Glomerular visceral epithelial cell (primary cell): ENCODE measurements around the gene NUMA1.

Source experiments
- DNase-seq: peaks from one replicate; pipeline ENCODE4 v3.0.0-alpha.2; 2016; ENCODE audit errors: extremely low spot score

NUMA1 gene

DNA sequence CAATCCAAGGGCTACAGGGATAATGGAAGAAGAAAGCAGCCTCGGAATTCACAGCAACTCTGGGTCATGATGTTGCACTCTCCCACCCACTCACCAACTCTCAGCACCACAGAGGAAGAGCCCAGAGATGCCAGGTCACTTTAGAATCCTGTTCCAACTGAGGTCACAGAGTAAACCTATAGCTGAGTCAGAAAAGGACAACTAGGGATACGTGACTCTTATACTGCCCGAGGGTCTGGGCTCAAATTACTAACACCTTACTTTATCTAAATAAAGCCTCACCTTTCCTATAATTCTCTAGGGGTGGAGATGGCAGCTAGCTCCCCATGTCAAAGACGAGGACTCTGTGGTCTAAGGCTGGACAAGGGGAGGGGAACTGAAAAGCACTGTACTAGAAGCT lies 57.0 kb downstream of the NUMA1 start:
- no peak for DNase-seq

DNA sequence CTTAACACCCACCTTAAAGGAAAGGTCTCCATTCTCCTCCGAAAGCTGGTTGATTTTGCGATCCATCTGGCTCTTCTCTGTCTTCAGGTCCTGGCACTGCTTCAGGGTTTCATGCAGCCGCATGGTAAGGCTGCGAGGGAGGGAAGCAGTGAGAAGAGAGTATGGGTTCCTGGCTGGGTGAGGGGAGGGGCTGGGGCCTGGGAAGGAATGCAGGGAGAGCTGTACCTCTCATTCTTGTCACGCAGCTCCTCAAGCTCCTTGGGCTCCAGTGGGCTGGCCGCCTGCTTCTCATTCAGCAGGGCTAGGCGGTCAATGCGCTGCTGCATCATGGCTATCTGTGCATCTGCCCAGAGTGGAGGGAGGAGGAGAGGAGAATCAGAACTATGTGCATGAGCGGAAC lies 62.2 kb downstream of the NUMA1 start:
- DNase-seq = no peak

DNA sequence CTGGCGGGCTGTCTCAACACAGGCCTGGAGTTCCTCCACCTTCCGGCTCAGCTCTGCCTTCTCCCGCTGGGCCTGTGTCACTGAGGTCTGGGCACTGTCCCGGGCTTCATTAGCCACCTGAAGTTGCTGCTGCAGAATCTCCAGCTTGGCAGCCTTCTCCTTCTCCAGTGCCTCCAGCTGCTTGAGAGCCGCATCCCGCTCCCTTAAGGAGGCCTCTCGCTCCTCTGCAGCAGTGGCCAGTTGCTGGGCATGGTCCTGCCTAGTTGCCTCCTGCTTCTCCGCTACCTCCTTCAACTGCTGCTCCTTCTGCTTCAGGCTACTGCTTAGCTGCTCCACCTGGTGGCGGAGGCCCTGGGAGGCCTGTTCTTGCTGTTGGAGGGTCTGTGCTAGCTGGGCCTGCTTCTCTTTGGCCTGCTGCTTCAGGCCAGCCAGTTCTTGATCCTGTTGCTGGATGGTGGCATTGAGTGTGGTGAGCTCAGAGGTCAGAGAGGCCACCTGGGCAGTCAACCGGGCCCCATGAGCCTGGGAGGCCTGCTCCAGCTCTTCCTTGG lies 64.8 kb downstream of the NUMA1 start:
- DNase-seq = peak; percentile 44

DNA sequence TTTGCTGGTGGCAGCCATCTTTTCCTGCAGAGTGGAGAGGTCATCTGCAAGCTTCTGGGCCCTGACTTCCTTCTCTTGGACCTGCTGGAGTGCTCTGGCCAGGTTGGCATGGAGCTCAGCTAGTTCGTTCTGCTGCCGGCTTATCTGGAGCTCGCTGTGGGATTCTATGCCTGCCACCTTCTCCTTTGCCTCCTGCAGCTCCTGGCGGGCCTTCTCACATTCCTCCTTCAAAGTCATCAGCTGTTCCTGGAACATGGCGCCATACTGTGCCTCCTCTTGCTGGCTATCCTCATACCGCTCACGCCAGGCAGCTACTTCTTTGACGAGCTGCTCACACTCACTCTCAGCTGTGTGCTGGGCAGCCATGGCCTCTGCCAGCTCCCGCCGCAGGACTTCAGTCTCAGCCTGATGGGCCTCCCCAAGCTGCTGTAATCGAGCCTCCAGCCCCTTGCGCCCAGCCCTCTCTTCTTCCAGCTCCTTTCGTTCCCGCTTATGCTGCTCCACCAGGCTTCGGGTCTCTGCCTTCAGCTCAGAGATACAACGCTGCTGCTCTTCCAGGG lies 65.5 kb downstream of the NUMA1 start:
- DNase-seq = no peak

DNA sequence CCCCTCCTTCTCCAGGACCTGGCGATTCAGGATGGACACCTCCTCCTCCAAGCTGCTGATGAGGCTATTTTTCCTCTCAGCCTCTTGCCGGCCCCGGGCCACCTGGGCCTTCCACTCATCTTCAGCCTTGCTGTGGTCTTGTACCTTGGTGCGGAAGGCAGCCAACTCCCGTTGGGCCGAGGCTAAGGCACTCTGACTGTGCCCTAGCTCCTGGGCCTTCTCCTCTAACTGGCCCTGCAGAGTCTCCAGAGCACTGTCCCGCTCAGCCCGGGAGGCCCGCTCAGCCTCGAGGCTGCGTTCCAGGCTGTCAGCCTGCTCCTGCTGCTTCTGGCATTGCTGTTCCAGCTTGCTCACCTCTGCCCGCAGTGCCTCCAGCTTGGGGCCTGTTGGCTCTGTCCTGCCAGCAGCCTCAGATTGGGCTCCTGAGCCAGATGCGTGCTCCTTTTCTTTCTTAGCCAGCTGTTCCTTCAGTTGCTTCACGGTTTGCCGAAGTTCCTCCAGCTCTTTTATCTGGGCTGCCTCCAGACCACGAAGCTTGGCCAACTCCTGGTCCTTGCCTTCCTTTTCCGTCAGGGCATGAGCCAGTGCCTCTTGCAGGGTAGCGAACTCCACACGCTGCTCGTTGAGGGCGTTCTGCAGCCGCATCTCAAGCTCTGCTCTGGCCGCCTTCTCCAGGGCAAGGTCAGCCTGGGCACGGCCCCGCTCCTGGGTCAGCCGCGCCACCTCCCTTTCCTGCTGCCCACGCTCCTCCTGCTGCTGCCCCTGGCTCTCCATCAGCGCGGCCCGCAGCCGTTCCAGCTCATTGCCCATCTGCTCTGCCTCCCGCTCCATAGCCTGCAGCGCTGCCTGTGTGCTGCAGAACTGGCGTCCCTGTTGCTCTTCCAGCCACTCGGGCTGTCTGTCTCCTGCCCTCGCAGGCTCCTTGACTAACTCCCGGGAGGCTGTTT lies 66.3 kb downstream of the NUMA1 start:
- no peak for DNase-seq

DNA sequence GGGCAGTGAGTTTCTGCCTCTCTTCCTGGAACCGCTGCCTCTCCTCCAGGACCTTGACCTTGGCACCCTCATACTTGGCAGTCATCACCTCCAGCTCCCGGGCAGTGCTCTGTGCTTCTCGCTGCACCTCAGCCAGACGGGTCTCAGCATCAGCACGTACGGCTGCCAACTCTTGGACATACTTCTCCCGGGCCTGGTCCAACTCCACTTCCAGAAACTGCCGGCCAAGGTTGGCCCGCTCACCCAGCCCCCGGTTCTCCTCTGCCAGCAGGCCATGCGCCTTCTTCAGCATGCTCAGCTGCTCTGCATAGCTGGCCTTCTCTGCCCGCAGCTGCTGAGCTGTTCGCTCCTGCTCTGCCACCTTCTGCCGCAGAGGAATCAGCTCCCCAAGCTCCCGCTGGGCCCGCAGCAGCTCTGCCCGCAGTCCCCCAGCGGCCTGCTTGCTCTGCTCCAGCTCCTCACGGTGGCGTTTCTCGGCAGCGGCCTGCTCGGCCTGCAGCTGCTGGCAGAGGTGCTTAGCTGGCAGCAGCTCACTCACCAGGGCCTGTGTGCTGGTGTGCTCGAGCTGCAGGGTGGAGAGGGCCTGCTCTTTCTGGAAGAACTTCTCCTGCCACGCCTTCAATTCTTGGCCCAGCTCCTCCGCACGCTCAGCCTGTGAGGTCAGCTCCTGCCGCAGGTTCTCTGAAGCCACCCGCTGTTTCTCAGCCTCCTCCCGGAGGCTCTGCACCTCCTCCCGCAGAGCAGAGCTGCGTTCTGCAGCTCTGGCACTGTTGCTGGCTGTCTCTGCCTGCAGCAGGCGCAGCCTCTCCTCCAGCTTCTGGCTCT lies 67.2 kb downstream of the NUMA1 start:
- no peak for DNase-seq

DNA sequence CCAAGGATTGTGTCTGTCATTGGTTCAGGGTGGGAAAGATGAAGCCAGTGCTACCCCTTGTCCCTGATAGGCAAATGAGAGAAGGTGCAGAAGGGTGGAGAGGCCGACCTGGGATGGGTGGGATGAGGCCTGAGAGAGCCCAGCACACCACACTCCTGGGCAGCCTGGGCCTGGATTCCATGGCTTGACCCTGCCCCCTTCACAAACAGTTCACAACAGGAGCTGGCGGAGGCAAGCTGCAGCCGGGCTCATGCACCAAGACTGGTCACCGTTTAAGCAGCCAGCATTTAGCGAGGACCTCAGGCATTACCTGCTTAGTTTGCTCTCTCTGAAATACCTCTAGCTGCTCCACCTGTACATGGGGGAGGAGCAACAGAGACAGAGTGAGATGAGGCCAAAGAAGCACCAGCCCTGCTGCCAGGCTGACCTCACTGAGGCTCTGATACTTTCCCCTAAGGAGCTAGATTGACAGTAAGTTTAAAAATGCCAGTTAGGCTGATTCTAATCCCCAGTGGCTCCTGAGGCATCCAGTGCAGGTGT lies 68.2 kb downstream of the NUMA1 start:
- no peak for DNase-seq

DNA sequence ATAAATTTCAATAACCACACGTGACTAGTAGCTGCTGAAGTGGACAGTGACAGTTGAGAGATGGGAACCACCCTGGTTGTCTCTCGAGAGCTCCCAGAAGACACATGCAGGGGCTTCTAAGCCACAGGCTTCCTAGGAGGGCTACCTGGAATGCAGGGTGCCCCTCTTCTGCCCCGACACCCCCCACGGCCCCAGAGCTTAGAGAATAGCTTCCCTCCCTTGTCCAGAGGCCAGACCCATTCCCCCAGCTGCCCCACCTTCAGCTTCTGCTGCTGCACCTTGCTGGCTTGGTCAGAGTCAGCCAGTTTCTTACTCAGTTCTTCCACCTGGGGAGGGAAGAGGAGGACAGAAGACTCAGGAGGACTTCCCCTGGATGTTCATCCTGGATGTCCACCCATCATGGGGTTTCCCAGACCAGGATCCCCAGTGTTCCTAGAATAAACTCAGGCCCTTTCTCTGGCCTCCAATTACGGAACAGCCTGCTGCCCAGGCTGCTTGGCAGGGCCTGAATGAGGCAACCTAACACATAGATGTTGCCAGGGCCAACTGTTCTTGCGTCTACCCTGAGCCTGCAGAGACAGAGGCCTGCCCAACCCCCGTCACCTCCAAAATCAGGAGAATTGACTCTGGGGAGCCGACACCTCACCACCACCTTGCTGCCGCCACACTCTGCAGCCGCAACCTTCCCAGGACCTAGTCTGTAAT lies 69.7 kb downstream of the NUMA1 start:
- DNase-seq = no peak

DNA sequence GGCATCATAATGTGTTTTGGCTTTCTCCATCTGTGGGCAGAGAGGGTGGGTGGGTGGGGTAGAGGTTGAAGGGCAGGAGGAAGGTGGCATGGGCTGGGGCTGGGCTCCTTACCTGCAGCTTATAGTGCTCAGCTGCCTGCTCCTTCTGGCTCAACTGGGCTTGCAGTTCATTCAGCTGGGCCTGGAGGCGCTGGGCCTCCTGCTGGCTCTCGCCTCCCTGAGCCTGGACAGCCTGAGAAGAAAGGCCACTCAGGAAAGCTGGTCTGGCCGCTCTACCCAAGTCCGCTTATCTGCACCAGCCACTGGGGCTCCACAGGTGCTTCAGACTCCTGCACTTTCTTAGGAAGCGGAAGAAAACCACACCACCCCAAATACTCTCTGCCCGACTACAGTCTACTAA lies 71.2 kb downstream of the NUMA1 start:
- DNase-seq = no peak

DNA sequence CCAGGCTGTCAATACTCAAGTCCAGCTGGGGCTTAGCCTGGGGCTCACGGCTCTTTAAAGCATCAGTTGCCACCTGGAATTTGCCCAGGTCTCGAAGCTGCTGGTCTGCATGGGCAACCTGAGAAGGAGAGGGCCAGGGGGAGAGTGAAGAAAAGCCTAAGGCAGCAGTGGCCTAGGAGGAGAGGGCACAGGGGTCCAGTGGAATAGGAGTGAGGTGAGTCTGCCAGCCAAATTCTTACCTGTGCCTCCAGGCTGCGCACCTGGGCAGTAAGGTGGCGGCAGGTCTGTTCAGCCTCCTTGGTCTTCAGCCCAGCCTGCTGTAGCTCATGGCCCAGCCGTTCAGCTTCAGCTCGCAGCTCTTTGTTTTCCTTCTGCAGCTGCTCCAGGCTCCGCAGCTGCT lies 71.6 kb downstream of the NUMA1 start:
- DNase-seq = no peak

DNA sequence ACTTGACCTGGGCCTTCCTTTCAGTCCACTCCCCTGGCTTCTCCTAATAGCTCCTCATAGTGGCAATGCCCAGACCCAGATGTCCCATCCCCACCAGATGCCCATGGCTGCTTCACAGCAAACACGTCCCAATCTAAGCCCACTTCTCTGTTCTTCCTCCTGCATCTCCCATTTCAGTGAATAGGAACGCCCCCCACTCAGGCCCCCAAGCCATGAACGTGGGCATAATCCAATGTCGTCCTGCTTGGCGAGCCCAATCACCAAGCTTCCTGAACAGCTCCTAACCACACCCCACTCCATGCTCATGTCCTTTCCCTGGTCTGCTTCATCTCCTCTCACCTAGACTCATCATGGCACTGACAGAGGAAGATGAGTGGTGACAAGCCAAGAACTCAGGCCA lies 72.8 kb downstream of the NUMA1 start:
- no peak for DNase-seq

DNA sequence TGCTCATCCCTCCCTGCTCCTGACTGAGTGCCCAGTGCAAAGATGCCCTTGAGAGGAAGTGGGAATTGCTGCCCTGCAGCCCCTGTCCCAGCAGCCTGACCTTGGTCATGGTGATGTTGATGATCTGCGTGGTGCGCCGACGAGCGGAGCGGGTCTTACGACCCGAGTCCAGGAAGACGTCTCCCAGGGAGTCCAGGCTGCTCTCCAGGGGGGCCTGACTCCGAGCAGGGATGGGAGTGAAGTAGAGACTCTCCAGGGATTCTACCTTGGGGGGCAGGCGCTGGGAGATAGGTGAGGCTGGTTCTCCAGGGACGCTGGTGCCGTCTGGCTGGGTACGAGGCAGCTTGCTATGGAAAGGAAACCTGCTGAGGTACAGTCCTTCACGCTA lies 73.3 kb downstream of the NUMA1 start:
- no peak for DNase-seq

DNA sequence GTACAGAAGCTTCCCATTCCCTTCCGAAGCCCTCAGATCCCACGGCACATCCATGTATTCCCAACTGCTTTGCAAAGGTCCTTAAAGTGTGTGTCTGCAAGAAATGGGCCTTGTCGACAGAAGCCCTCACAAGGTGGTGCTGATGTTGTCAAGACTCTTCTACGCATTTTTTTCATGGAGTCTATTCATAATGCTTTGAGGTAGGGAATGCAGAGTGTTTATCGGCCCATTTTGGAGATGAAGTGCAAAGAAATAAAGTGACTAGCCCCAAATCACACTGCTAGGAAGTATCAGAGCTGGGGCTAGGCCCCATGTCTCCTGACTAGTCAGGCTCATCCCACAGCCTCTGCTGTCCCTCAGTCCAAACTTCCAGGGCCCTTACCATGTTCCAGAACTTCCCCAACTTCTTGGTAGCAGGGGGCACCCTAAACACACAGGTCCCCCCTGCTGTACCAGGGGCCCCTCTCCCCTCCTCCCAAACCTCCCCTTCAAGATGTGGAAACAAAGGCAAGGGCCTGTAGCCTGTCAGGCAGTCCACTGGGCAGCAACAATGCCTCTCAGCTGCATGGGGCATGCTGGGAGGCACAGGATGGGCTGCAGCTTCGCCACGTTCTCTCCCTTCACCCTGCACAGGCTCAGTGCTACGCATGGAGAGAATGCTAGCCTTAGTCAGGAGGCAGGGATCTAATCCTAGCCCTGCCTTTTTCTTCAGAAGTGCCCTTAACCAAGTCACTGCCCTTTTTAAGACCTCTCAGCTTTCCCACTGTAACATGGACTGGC lies 73.8 kb downstream of the NUMA1 start:
- no peak for DNase-seq

DNA sequence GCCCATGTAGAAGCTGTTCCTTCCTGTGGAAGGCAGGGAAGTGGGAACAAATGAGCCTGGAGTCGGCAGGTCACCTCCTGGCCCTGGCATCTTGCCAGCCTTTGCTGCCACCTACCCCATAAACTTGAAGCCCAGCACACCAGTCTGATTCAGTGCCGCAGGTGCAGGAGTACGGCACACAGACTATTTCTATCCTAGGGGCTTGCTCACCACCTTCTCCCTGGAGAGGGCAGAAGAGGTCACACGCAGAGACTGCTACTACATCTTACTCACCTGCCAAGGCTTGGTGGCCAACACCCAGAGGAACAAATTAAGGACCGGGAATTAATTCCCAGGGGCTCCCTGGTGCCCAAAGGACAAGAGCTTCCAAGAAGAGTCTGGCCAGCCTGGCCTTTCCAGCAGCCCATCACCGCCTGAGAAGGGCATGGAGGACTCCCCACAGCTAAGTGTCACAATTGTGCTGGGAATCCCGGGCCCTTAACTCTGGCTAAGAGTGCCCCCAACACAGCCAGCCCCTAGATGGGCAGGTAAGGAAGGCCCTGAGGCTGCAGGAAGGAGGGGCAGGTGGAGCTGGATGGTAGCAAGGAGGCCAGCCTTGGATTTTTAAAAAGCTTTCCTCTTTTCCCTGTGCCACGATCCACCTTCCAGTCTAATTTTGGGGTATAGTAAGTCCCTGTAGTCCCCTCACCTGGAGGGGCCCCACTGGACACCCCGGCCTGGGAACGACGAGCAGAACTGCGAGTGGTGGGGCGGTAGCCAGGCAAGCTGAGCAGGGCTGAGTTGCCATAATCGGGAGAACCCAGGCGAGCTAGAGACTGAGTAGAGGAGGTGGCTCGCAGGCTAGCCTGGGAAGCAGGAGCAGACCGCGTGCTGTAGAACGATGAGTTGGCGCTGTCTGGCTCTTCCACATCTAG lies 74.7 kb downstream of the NUMA1 start:
- DNase-seq = no peak

DNA sequence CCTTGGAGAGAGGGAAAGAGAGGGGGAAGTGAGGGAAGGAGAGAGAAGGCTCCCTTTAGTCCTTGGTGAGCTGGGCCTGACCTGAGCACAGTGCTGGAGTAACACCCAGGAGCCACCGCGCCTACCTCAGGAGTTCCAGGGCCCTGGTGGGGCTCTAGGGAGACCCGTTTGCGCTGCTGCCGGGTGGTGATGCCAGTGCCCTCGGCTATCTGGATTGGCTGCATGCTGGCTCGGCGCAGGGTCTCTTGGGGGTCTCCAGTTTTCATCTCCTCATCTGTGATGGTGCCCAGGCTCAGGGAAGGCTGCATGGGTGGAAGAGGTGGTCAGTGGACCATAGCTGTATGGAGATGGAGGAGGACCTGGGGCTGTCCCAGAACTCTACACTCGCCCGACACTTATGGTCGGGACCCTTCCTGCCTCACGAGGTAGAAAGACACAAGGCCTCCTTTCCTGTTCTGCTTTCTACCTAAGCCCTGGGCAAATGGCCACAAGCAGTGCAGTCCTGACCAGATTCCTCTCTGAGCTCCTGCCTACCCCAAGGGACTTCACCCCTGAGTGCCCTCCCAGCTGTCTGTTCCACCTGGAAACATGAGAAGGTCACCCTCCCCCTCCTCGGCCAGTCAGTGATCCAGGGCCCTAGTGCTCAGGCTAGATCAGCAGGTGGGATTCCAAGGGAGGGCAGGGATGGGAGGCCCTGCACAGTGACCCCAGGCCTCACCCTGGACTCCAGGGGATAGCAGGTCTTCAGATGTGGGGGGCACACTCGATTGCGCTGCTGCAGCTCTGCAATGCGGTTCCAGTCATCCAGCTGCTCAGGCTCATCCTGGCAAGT lies 75.6 kb downstream of the NUMA1 start:
- no peak for DNase-seq

DNA sequence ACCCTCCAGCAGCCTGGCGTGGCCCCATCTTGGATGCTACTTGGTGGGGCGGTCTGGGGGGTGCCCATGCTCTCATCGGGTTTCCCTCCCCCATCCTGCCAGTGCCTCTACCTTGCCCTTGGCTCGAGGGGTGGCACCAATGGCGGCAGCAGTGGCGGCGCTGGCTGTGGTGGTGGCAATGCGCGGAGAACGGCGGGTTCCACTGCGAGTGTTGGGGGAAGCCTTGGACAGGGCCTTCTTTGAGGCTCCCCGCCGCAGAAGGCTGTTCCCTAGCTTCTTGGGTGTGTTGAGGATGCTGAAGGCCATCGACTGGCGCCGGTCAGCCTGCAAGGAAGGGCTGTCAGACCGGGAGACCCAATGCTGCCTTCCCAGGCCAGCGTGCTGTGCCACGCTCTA lies 76.6 kb downstream of the NUMA1 start:
- DNase-seq = no peak

DNA sequence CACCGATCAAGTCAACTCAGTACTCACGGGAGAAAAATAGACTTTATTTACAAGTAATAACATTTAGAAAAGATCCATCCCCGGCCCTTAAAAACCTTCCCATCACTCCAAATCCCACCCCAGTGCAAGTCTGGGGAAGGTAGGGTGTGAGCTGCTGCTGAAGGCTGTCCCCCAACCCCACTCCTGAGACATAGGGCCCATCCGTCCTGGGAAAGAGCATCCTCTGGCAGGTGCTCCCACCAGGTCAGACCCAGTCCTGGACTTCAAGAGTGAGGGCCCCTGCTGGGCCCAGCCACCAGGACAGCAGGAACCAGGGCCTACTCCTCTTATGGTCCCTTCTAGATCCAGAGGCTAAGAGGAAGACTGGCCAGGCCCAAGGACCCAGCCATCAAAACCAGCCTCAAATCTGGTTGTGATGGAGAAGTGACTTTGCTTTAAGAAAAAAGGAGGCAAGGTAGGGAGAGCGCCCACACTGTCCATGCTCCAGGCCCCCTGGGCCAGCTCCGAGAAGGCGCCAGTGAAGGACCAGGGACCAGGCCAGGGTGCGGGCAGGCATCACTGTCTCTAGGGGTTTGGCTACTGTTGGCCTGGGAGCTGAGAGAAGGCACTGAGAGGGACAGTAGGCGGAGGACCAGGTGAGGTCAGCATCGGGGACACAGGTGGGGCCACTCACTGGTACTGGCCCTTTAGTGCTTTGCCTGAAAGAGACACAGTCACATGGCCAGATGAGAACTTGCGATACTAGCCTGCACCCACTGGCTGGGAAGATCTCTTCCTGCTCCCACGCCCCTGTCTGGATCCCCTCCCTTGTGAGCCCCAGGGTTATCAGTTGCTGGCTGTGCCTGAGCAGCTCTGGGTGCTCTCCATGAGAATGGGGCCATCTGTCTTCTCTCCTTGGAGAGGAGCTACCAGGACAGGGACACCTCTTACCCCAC lies 77.2 kb downstream of the NUMA1 start:
- DNase-seq = no peak
